ENCODE data around the gene CIDEA.

CIDEA gene

GRCh38 chr18:12324991-12325725 is 71.0 kb downstream of the CIDEA start:
- DNase-seq = no peak

DNA sequence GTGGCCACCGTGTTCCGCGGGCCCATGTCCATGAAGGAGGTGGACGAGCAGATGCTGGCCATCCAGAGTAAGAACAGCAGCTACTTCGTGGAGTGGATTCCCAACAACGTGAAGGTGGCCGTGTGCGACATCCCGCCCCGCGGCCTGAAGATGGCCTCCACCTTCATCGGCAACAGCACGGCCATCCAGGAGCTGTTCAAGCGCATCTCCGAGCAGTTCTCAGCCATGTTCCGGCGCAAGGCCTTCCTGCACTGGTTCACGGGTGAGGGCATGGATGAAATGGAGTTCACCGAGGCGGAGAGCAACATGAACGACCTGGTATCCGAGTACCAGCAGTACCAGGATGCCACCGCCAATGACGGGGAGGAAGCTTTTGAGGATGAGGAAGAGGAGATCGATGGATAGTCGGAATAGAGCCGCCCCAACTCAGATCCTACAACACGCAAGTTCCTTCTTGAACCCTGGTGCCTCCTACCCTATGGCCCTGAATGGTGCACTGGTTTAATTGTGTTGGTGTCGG is 71.6 kb downstream of the CIDEA start:
- DNase-seq = no peak

DNA sequence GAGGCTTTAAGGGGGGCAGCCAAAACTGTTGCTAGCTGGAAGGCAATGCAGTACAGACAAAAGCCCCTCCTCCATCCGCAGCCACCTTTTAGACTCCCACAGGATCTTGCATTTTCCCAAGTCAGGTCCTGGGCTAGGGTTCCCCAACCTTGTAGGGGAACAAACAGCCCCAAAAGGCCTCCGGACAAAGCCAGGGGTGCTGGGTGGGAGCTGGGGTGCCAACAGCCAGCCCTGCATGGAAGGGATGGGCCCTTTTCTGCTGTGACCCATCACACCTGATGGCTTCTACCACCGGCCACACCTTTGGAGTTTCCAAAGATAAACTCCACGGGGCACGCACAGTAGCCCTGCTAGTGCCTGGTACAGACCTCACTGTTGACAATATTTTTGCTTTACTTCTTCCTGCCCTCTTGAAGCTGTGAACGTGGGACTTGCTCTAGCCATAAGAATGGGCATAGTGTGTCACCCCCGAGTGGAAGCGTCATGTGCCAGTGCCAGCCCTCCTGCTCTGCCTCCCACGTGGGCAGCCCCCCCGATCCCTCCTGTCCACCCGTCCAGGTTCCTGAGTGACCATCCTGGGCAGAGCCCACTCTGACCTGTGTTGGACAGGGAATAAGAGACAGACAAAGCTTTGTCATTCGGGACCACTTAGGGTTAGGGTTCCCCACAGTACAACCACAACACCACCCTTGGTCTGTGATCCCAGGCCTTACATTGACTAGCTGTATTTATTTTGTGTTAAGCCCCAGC is 72.7 kb downstream of the CIDEA start:
- DNase-seq = no peak
